ENCODE data around the gene FAF1.
A peak's percentile ranks its signal among the peaks of the same experiment; 100 is the strongest.

FAF1 gene

DNA sequence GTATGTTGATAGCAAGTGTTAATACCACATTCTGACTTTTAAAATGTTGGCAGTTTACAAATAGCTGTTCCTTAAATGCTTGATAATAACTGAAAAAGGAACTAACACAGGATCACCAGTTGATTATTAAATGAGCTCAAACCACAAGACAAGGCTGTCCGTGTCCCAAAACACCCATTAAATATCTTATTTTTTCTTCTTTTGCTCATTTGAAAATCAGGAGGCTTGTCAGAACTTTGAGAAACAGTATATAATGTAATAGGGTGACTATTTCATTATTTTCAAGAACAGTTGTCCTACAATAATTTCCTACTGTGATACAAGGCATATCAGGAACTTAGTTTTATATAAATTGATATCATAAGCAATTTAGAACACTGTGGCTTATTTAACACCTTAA is 12.7 kb upstream of the FAF1 start:
- TF ChIP-seq, protein P1, sequence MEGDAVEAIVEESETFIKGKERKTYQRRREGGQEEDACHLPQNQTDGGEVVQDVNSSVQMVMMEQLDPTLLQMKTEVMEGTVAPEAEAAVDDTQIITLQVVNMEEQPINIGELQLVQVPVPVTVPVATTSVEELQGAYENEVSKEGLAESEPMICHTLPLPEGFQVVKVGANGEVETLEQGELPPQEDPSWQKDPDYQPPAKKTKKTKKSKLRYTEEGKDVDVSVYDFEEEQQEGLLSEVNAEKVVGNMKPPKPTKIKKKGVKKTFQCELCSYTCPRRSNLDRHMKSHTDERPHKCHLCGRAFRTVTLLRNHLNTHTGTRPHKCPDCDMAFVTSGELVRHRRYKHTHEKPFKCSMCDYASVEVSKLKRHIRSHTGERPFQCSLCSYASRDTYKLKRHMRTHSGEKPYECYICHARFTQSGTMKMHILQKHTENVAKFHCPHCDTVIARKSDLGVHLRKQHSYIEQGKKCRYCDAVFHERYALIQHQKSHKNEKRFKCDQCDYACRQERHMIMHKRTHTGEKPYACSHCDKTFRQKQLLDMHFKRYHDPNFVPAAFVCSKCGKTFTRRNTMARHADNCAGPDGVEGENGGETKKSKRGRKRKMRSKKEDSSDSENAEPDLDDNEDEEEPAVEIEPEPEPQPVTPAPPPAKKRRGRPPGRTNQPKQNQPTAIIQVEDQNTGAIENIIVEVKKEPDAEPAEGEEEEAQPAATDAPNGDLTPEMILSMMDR (IDR thresholded peaks at IDR 0.05): no peak
- peaks cover 3% of the 10 kb centered on the region for H3K9me3 Mint-ChIP-seq
- H3K27me3 Mint-ChIP-seq (ENCODE audit: low read depth, poor library complexity): peaks cover 96% of the 10 kb centered on the region

DNA sequence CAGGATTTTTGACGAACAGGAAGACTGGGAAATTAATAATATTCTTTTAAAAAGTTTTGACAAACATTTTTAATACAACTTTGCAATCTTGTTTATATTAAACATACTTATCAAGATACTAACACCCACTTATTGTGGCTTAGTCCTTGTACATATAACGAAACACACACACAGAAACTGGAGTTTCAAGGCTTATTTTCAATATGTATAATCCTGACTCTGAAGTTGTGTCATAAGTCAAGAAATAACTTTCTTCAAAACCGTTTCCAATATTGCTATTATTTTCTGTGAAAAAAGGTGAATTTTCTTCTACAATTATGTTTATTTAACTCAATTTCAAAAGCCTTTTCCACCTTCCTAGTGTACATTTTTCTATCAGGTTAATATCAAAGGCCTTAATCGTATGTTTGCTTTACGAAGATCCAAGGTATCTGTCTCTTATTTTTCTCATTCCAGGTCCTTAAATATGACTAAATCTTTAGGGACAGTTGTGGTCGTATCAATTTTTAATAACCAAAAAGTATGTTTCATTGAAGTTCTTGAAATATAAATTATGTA is 11.8 kb upstream of the FAF1 start:
- Mint-ChIP-seq H3K4me1 (peaks cover 16% of the 10 kb centered on the region), H3K27me3 (ENCODE audit: low read depth, poor library complexity) (peaks cover 96% of the 10 kb centered on the region), H3K27ac (no peak overlapping the region), H3K4me3 (no peak overlapping the region), H3K9me3 (peaks cover 3% of the 10 kb centered on the region), H3K36me3 (ENCODE audit: low read depth) (no peaks in the 10 kb centered on the region)
- TF ChIP-seq, protein P1 (IDR thresholded peaks at IDR 0.05): no peak
- DNase-seq: no peak

More for the DNA sequence above, 12.7 kb upstream of the FAF1 start:
- no peak overlapping the region for H3K4me3 Mint-ChIP-seq
- no peaks in the 10 kb centered on the region for H3K36me3 Mint-ChIP-seq (ENCODE audit: low read depth)
- DNase-seq: no peak
- peaks cover 18% of the 10 kb centered on the region for H3K4me1 Mint-ChIP-seq
- no peak overlapping the region for H3K27ac Mint-ChIP-seq

DNA sequence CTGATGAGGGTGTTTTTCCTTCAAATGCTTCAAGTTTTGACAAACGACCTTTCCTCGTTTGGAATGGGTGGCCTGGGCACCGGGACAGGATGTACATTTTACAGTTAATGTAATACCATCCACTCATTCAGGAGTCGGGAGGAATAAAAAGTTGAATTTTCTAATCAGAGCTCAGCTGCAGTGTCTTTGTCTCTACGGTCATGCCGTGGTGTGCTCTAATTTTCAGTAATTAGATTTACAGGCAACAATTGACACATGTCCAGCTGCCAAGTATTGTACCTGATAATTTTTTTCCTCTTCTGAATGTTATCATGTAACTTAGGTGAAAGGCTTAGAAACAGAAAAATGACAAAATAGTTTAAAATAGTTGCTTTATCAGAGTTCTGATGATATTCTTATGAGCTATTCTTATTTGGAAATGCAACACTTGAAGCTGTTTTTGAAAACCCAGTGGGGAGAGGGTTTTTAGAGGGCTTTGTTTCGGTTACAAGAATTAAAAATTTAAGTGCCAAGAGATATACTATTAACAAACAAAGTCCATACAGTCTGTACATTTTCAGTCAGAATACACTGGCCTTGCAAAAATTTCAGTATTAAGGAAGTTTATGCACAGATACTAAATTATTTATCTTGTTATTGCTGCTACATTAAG is 11.0 kb upstream of the FAF1 start:
- H3K27me3 Mint-ChIP-seq (ENCODE audit: low read depth, poor library complexity): peaks cover 96% of the 10 kb centered on the region
- H3K9me3 Mint-ChIP-seq: peaks cover 3% of the 10 kb centered on the region
- H3K4me1 Mint-ChIP-seq: peaks cover 13% of the 10 kb centered on the region
- DNase-seq: no peak
- peak overlapping the region; percentile 79 for H3K4me3 Mint-ChIP-seq
- no peak overlapping the region for H3K27ac Mint-ChIP-seq
- TF ChIP-seq, protein P1 (IDR thresholded peaks at IDR 0.05): no peak
- H3K36me3 Mint-ChIP-seq (ENCODE audit: low read depth): no peaks in the 10 kb centered on the region

DNA sequence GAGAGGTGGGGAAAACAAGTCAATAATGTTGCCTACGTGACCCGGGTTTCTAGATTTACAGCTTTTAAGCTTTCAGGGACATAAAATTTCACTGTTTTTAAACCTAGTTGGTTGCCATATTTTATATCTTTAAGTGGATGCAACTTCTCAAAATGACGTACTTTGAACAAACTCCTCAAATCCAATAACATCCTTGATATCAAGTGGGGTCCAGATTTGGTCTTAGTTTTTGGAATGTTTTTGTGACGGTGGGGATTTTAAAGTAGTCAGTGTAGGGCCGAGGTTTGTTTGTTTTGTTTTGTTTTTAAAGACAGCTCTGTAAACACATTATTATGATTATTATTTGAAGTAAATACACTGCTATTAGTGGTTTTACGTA is 10.4 kb upstream of the FAF1 start:
- Mint-ChIP-seq H3K27ac (no peak overlapping the region), H3K4me3 (peak overlapping the region; percentile 79), H3K9me3 (peaks cover 3% of the 10 kb centered on the region), H3K4me1 (peaks cover 13% of the 10 kb centered on the region), H3K27me3 (ENCODE audit: low read depth, poor library complexity) (peaks cover 96% of the 10 kb centered on the region), H3K36me3 (ENCODE audit: low read depth) (no peaks in the 10 kb centered on the region)
- DNase-seq: no peak
- TF ChIP-seq, protein P1 (IDR thresholded peaks at IDR 0.05): no peak

DNA sequence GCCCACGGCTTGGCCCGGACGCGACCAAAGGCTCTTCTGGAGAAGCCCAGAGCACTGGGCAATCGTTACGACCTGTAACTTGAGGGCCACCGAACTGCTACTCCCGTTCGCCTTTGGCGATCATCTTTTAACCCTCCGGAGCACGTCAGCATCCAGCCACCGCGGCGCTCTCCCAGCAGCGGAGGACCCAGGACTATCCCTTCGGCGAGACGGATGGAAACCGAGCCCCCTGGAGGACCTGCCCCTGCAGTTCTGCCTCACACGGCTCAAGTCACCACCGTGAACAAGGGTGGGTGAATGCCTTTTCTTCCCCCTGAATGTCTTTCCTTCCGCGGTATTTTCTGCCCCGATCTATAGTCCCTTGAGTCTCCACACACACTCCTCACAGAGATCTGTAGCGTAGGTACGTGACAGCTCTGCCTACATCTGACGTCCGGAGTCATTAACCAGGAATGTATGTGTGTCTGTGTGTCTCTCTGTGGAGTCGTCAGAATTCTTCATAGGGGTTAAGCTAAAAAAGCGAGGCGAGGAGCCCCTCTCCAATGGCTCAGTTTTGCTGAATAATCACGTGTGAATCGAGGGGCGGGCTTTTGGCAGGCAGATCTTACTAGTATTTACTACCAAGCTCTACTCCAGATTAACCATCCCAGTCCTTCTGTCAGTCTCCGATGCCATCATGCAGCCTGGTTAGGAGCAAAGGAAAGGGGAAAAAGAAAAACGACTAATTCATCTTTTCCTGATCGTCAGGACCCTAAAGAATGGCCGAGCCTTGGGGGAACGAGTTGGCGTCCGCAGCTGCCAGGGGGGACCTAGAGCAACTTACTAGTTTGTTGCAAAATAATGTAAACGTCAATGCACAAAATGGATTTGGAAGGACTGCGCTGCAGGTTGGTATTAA is 9.8 kb upstream of the FAF1 start, which contains the start of gene CDKN2C:
CDKN2C (plus strand) TSS at position 635 of the 898 bp plus-strand sequence; CDS start at position 759, 124 bp downstream.
- no peaks in the 10 kb centered on the region for H3K36me3 Mint-ChIP-seq (ENCODE audit: low read depth)
- TF ChIP-seq, protein P1 (IDR thresholded peaks at IDR 0.05): no peak
- peaks cover 13% of the 10 kb centered on the region for H3K4me1 Mint-ChIP-seq
- H3K27me3 Mint-ChIP-seq (ENCODE audit: low read depth, poor library complexity): peaks cover 96% of the 10 kb centered on the region
- peaks cover 3% of the 10 kb centered on the region for H3K9me3 Mint-ChIP-seq
- H3K4me3 Mint-ChIP-seq: peak within 1 kb of the TSS; percentile 83
- no peak within 1 kb of the TSS for H3K27ac Mint-ChIP-seq
- peak; percentile 60 for DNase-seq
